ENCODE data around the gene COPZ2.

- TF ChIP-seq, protein P1, sequence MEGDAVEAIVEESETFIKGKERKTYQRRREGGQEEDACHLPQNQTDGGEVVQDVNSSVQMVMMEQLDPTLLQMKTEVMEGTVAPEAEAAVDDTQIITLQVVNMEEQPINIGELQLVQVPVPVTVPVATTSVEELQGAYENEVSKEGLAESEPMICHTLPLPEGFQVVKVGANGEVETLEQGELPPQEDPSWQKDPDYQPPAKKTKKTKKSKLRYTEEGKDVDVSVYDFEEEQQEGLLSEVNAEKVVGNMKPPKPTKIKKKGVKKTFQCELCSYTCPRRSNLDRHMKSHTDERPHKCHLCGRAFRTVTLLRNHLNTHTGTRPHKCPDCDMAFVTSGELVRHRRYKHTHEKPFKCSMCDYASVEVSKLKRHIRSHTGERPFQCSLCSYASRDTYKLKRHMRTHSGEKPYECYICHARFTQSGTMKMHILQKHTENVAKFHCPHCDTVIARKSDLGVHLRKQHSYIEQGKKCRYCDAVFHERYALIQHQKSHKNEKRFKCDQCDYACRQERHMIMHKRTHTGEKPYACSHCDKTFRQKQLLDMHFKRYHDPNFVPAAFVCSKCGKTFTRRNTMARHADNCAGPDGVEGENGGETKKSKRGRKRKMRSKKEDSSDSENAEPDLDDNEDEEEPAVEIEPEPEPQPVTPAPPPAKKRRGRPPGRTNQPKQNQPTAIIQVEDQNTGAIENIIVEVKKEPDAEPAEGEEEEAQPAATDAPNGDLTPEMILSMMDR (IDR thresholded peaks at IDR 0.05) = no peak
- no peak for TF ChIP-seq POLR2A (IDR thresholded peaks at IDR 0.05)
Measured at GRCh38 chr17:47992216-47992615, 45.4 kb downstream of the COPZ2 start.
